SK-N-SH (cell line): ENCODE results near the gene KIF27.

ENCODE experiments used
- EP300 ChIP-seq, 2 experiments: IDR thresholded peaks; 2 replicates each; pipeline versions ENCODE4 v1.4.0 to v1.6.1; 2012; ENCODE audit warnings: borderline replicate concordance in 1 of 2, low read depth in 1 of 2, low read length in 1 of 2
- EZH2phosphoT487 ChIP-seq: fragments of 200-600 bp; sonication (generic); IDR thresholded peaks from 2 replicates; pipeline ENCODE4 v1.6.1; 2017; ENCODE audit warnings: low read depth, mixed run types, mild to moderate bottlenecking, antibody characterized with exemption, moderate library complexity, borderline replicate concordance
- FOXJ3 ChIP-seq: sonication (generic); formaldehyde crosslinking; IDR thresholded peaks from 2 replicates; pipeline ENCODE4 v1.5.1; 2020; ENCODE audit warnings: mild to moderate bottlenecking, missing genetic modification reagents
- GATA2 ChIP-seq: sonication (generic); formaldehyde crosslinking; IDR thresholded peaks from 2 replicates; pipeline ENCODE4 v1.5.0; 2020; ENCODE audit warnings: mild to moderate bottlenecking, missing genetic modification reagents
- NFIC ChIP-seq: IDR thresholded peaks from 2 replicates; pipeline ENCODE4 v1.4.0; 2012; ENCODE audit warnings: borderline replicate concordance
- POLR2AphosphoS5 ChIP-seq: IDR thresholded peaks from 2 replicates; pipeline ENCODE4 v1.6.1; 2012; ENCODE audit warnings: low read depth, low read length
- RCOR1 ChIP-seq: fragments of 150-350 bp; IDR thresholded peaks from 2 replicates; pipeline ENCODE4 v1.6.1; 2017; ENCODE audit warnings: antibody characterized with exemption, low read length
- SIN3A ChIP-seq: IDR thresholded peaks from 2 replicates; pipeline ENCODE4 v1.6.1; 2012; ENCODE audit warnings: low read depth, mild to moderate bottlenecking, low read length, moderate library complexity, borderline replicate concordance
- SMC3 ChIP-seq: IDR thresholded peaks from 2 replicates; pipeline ENCODE4 v1.6.1; 2012; ENCODE audit warnings: low read depth, low read length, improper control_type of control experiment
- TEAD4 ChIP-seq: IDR thresholded peaks from 2 replicates; pipeline ENCODE4 v1.4.0; 2012; ENCODE audit warnings: mild to moderate bottlenecking, borderline replicate concordance; ENCODE audit not compliant: insufficient read depth
- YY1 ChIP-seq: IDR thresholded peaks from 2 replicates; pipeline ENCODE4 v1.4.0; 2012; ENCODE audit warnings: low read depth, mild to moderate bottlenecking
- TF ChIP-seq, protein P1 (sequence below): IDR thresholded peaks from 2 replicates; pipeline ENCODE4 v1.4.0; 2012; ENCODE audit warnings: low read depth, borderline replicate concordance
- TF ChIP-seq, protein P2 (sequence below): fragments of 200-600 bp; sonication (generic); IDR thresholded peaks from 2 replicates; pipeline ENCODE4 v1.6.1; 2017; ENCODE audit warnings: antibody characterized with exemption, mild to moderate bottlenecking, moderate library complexity
- TF ChIP-seq, protein P3 (sequence below): IDR thresholded peaks from 2 replicates; pipeline ENCODE4; 2012

DNA sequence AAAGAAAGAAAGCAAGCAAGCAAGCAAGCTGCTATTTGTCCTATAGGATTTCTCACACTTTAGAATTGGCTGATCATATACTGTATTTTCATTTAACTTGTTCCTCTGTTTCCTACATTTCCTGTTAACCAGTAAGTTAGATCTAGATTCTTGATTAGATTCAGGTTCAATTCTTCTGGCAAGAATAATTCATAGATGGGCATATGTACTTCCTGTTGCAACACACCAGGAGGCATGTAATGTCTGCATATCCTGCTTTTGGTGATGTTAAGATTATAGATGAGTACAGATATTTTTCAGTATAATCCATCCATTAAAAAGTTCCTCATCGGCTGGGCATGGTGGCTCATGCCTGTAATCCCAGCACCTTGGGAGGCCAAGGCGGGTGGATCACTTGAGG is 10.8 kb upstream of the KIF27 start:
- TF ChIP-seq GATA2 (no peak), POLR2AphosphoS5 (no peak), TEAD4 (no peak), YY1 (no peak), EZH2phosphoT487 (no peak), RCOR1 (no peak), NFIC (no peak), FOXJ3 (CRISPR knock-in tag) (no peak), SMC3 (no peak), EP300 (IDR thresholded peaks at IDR 0.05; ENCODE audit: borderline replicate concordance in 1 of 2, low read depth in 1 of 2, low read length in 1 of 2) (no peak), SIN3A (no peak)
- TF ChIP-seq, protein P1, sequence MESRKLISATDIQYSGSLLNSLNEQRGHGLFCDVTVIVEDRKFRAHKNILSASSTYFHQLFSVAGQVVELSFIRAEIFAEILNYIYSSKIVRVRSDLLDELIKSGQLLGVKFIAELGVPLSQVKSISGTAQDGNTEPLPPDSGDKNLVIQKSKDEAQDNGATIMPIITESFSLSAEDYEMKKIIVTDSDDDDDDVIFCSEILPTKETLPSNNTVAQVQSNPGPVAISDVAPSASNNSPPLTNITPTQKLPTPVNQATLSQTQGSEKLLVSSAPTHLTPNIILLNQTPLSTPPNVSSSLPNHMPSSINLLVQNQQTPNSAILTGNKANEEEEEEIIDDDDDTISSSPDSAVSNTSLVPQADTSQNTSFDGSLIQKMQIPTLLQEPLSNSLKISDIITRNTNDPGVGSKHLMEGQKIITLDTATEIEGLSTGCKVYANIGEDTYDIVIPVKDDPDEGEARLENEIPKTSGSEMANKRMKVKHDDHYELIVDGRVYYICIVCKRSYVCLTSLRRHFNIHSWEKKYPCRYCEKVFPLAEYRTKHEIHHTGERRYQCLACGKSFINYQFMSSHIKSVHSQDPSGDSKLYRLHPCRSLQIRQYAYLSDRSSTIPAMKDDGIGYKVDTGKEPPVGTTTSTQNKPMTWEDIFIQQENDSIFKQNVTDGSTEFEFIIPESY: no peak
- TF ChIP-seq, protein P2, sequence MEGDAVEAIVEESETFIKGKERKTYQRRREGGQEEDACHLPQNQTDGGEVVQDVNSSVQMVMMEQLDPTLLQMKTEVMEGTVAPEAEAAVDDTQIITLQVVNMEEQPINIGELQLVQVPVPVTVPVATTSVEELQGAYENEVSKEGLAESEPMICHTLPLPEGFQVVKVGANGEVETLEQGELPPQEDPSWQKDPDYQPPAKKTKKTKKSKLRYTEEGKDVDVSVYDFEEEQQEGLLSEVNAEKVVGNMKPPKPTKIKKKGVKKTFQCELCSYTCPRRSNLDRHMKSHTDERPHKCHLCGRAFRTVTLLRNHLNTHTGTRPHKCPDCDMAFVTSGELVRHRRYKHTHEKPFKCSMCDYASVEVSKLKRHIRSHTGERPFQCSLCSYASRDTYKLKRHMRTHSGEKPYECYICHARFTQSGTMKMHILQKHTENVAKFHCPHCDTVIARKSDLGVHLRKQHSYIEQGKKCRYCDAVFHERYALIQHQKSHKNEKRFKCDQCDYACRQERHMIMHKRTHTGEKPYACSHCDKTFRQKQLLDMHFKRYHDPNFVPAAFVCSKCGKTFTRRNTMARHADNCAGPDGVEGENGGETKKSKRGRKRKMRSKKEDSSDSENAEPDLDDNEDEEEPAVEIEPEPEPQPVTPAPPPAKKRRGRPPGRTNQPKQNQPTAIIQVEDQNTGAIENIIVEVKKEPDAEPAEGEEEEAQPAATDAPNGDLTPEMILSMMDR: no peak
- TF ChIP-seq, protein P3, sequence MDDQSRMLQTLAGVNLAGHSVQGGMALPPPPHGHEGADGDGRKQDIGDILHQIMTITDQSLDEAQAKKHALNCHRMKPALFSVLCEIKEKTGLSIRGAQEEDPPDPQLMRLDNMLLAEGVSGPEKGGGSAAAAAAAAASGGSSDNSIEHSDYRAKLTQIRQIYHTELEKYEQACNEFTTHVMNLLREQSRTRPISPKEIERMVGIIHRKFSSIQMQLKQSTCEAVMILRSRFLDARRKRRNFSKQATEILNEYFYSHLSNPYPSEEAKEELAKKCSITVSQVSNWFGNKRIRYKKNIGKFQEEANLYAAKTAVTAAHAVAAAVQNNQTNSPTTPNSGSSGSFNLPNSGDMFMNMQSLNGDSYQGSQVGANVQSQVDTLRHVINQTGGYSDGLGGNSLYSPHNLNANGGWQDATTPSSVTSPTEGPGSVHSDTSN: no peak
